Stimulated activated naive CD8-positive, alpha-beta T cell treated with anti-CD3 and anti-CD28 coated beads, Interleukin-15, amount 100 ng/mL, for 72 hours (primary cell): ENCODE measurements around the gene TNFSF8.
A peak's percentile ranks its signal among the peaks of the same experiment; 100 is the strongest.

Source experiments
- ATAC-seq: fragments of 150-1000 bp; cut with Tn5 transposase; 2 replicates; pipeline ENCODE4 v1.10.0; 2021; ENCODE audit warnings: mild to moderate bottlenecking, moderate library complexity
- DNase-seq, 2 donors: peaks; one replicate each; pipeline ENCODE4 v3.0.0; 2021 to 2022
- H3K27ac Mint-ChIP-seq, 2 donors: one replicate each; pipeline ENCODE4 v1.8.0; 2022; ENCODE audit warnings: mild to moderate bottlenecking in 2 of 2, mixed read lengths in 2 of 2, moderate library complexity in 2 of 2
- H3K27me3 Mint-ChIP-seq: one replicate; pipeline ENCODE4 v1.8.0; 2022; ENCODE audit warnings: mixed read lengths
- H3K4me1 Mint-ChIP-seq: one replicate; pipeline ENCODE4 v1.8.0; 2022; ENCODE audit warnings: mild to moderate bottlenecking, mixed read lengths
- H3K4me3 Mint-ChIP-seq, 2 donors: one replicate each; pipeline ENCODE4 v1.8.0; 2022; ENCODE audit warnings: mild to moderate bottlenecking in 2 of 2, mixed read lengths in 2 of 2, moderate library complexity in 1 of 2
- H3K9me3 Mint-ChIP-seq, 2 donors: one replicate each; pipeline ENCODE4 v1.8.0; 2022; ENCODE audit warnings: mixed read lengths in 2 of 2

Gene TNFSF8

GRCh38 chr9:114947058-114947457, 16.7 kb upstream of the TNFSF8 start:
- H3K27me3 Mint-ChIP-seq: no peaks in the 10 kb centered on the region
- H3K27ac Mint-ChIP-seq: no peak overlapping the region
- peaks cover 27% of the 10 kb centered on the region for H3K4me1 Mint-ChIP-seq

GRCh38 chr9:114945616-114946412, 15.4 kb upstream of the TNFSF8 start:
- peaks cover 0 to 3% of the 10 kb centered on the region in 2 donors for H3K9me3 Mint-ChIP-seq
- ATAC-seq: no peak

More at GRCh38 chr9:114947058-114947457, 16.7 kb upstream of the TNFSF8 start:
- peak; percentile 35 for ATAC-seq
- Mint-ChIP-seq H3K9me3 (peaks cover 0 to 3% of the 10 kb centered on the region in 2 donors), H3K4me3 (peak overlapping the region in 1 of 2 donors; percentile 4)
- DNase-seq: no peak

GRCh38 chr9:114941376-114941775, 11.0 kb upstream of the TNFSF8 start:
- H3K9me3 Mint-ChIP-seq: peaks cover 0 to 3% of the 10 kb centered on the region in 2 donors
- H3K27me3 Mint-ChIP-seq: no peaks in the 10 kb centered on the region
- DNase-seq (no peak), ATAC-seq (no peak)
- H3K4me1 Mint-ChIP-seq: peaks cover 44% of the 10 kb centered on the region
- H3K4me3 Mint-ChIP-seq: no peak overlapping the region
- H3K27ac Mint-ChIP-seq: no peak overlapping the region

More at GRCh38 chr9:114945616-114946412, 15.4 kb upstream of the TNFSF8 start:
- no peak overlapping the region for H3K4me3 Mint-ChIP-seq
- no peaks in the 10 kb centered on the region for H3K27me3 Mint-ChIP-seq
- no peak for DNase-seq
- H3K27ac Mint-ChIP-seq: no peak overlapping the region
- H3K4me1 Mint-ChIP-seq: peaks cover 28% of the 10 kb centered on the region

- H3K4me1 Mint-ChIP-seq: peaks cover 33% of the 10 kb centered on the region
- peaks cover under 1 to 3% of the 10 kb centered on the region in 2 donors for H3K9me3 Mint-ChIP-seq
- peak overlapping the region; percentile 34 to 42 for H3K4me3 Mint-ChIP-seq
- ATAC-seq (no peak), DNase-seq (no peak)
- H3K27me3 Mint-ChIP-seq: no peaks in the 10 kb centered on the region
- H3K27ac Mint-ChIP-seq: peak overlapping the region in 1 of 2 donors; percentile 69
Observed at GRCh38 chr9:114938687-114939575, 8.5 kb upstream of the TNFSF8 start.

GRCh38 chr9:114937516-114937915, 7.1 kb upstream of the TNFSF8 start:
- DNase-seq (no peak), ATAC-seq (no peak)
- no peak overlapping the region for H3K4me3 Mint-ChIP-seq
- H3K9me3 Mint-ChIP-seq: peaks cover 4 to 7% of the 10 kb centered on the region in 2 donors
- H3K4me1 Mint-ChIP-seq: peaks cover 41% of the 10 kb centered on the region
- no peak overlapping the region for H3K27ac Mint-ChIP-seq
- no peaks in the 10 kb centered on the region for H3K27me3 Mint-ChIP-seq

- no peak overlapping the region for H3K4me3 Mint-ChIP-seq
- no peak for ATAC-seq
- no peak overlapping the region for H3K27ac Mint-ChIP-seq
- peaks cover 4 to 7% of the 10 kb centered on the region in 2 donors for H3K9me3 Mint-ChIP-seq
- H3K4me1 Mint-ChIP-seq: peaks cover 50% of the 10 kb centered on the region
- DNase-seq: no peak
- H3K27me3 Mint-ChIP-seq: no peaks in the 10 kb centered on the region
Observed at GRCh38 chr9:114936581-114936980, 6.2 kb upstream of the TNFSF8 start.

DNA sequence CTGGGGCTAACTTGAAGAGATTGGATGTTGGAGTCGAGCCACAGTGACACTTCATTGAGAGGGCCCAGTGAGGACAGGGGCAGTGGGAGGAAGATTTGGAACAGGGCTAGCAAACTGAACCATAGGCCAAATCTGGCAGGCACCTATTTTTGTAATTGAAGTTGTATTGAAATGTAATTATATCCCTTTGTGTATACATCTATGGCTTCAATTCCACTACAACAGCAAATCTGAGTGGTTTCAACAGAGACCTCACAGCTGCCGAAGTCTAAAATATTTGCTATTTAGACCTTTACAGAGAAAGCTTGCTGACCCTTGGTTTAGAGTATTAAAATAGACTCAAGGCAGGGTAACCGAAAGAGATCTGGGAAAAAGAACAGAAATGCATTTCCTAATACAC, 4.7 kb upstream of the TNFSF8 start:
- peak overlapping the region in 1 of 2 donors; percentile 2 for H3K27ac Mint-ChIP-seq
- ATAC-seq (no peak), DNase-seq (no peak)
- no peaks in the 10 kb centered on the region for H3K27me3 Mint-ChIP-seq
- peaks cover 57% of the 10 kb centered on the region for H3K4me1 Mint-ChIP-seq
- H3K9me3 Mint-ChIP-seq: peaks cover 4 to 7% of the 10 kb centered on the region in 2 donors
- no peak overlapping the region for H3K4me3 Mint-ChIP-seq

GRCh38 chr9:114932502-114932901, 2.1 kb upstream of the TNFSF8 start:
- DNase-seq: no peak
- Mint-ChIP-seq H3K4me3 (no peak overlapping the region), H3K27me3 (no peaks in the 10 kb centered on the region), H3K4me1 (peaks cover 40% of the 10 kb centered on the region), H3K27ac (peak overlapping the region in 1 of 2 donors; percentile 52), H3K9me3 (peaks cover 4 to 7% of the 10 kb centered on the region in 2 donors)
- no peak for ATAC-seq

GRCh38 chr9:114931407-114931806, 1.0 kb upstream of the TNFSF8 start:
- DNase-seq (no peak), ATAC-seq (no peak)
- no peaks in the 10 kb centered on the region for H3K27me3 Mint-ChIP-seq
- H3K9me3 Mint-ChIP-seq: peaks cover 4 to 7% of the 10 kb centered on the region in 2 donors
- H3K4me1 Mint-ChIP-seq: peaks cover 43% of the 10 kb centered on the region
- H3K27ac Mint-ChIP-seq: no peak overlapping the region
- H3K4me3 Mint-ChIP-seq: peak overlapping the region; percentile 94 to 98

GRCh38 chr9:114929201-114929600, 1.2 kb downstream of the TNFSF8 start:
- Mint-ChIP-seq H3K4me1 (peaks cover 62% of the 10 kb centered on the region), H3K27me3 (no peaks in the 10 kb centered on the region), H3K9me3 (peaks cover 4 to 7% of the 10 kb centered on the region in 2 donors), H3K4me3 (peak overlapping the region; percentile 86 to 94), H3K27ac (peak overlapping the region; percentile 88 to 97)
- ATAC-seq (no peak), DNase-seq (no peak)

DNA sequence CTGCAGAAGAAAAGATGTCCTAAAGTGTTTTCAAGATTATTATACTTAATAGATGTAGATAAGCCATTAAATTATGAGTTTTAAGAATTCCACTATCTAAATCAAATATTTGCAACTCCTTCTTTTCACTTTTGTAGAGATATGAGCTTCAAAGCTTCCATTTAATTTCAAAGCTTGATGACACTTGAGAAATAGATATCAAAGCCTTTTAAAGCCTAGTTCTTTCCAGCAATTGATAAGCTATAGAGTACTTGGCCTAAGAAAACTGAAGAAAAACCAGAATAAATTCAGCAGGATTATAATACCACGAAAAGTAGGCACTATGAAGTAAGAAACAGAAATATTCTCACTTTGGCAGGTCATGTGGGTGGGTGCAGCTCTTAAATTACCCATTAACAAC, 1.7 kb downstream of the TNFSF8 start:
- Mint-ChIP-seq H3K4me3 (peak overlapping the region; percentile 86 to 94), H3K9me3 (peaks cover 2 to 3% of the 10 kb centered on the region in 2 donors), H3K4me1 (peaks cover 64% of the 10 kb centered on the region), H3K27ac (peak overlapping the region; percentile 88 to 97), H3K27me3 (no peaks in the 10 kb centered on the region)
- DNase-seq (no peak), ATAC-seq (no peak)

DNA sequence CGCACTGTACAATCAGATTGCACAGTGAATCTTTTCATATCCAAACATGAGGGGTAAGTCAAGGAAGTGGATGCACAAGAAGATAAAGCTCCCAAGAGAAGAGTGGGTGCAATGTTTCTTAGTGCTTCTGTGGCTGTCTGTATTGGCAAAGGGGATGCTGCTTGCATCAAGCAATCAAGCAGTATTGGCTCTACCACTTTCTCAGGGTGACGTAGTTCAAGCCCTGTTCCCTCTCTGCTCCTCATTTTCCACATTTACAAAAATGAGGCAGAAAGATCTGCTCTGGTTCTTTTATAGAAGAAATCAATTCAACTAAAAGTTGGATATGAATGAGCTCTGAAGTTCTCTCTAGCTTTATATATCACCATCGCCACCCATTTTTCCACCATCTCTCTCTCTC, 2.3 kb downstream of the TNFSF8 start:
- H3K4me3 Mint-ChIP-seq: peak overlapping the region; percentile 86 to 94
- DNase-seq (no peak), ATAC-seq (no peak)
- H3K4me1 Mint-ChIP-seq: peaks cover 67% of the 10 kb centered on the region
- H3K27ac Mint-ChIP-seq: peak overlapping the region; percentile 88 to 89
- H3K27me3 Mint-ChIP-seq: no peaks in the 10 kb centered on the region
- no peaks in the 10 kb centered on the region for H3K9me3 Mint-ChIP-seq

DNA sequence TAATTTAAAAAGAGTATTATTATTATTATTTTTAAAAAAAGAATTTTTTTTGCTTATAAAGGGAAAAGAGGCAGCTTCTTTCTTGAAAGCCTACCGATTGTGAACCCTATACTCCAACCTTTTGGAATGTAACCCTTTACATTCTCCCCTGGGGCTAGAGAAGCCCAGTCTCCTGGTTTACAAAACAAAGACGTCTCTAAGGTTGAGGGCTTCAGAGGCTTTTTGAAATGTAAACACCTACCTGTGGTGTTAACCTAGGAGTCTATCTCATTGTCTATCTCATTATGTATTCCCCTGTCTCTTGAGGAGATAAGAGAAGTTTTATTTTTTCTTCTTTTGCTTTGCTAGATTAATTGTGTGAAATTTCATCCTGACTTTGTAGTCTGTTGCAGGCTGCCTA, 4.7 kb downstream of the TNFSF8 start:
- H3K27ac Mint-ChIP-seq: peak overlapping the region in 1 of 2 donors; percentile 40

DNA sequence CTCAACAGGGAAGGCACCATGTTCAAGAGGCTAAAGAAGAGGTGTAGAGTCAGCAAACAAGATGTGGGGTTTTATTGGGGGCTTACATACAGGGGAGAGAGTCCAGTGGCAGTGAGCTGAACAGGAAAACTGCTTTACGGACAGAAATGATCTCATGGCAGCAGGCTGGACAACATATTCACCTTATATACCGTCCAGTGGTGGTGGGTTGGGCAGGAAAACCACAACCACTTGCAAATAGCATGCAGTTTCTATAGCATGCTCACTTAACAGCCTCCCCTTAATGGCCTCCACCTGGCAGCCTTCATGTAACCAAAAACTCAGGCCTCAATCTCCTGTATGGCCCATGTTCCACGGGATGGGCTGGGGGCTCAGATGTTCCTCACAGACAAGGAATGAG, 5.4 kb downstream of the TNFSF8 start:
- DNase-seq: peak in 1 of 2 donors; percentile 32
- no peak overlapping the region for H3K27ac Mint-ChIP-seq
- no peaks in the 10 kb centered on the region for H3K27me3 Mint-ChIP-seq
- peaks cover 70% of the 10 kb centered on the region for H3K4me1 Mint-ChIP-seq
- ATAC-seq: peak; percentile 47
- H3K4me3 Mint-ChIP-seq: peak overlapping the region; percentile 62 to 75
- H3K9me3 Mint-ChIP-seq: no peaks in the 10 kb centered on the region

More for the DNA sequence above, 4.7 kb downstream of the TNFSF8 start:
- H3K9me3 Mint-ChIP-seq: no peaks in the 10 kb centered on the region
- no peak for ATAC-seq
- H3K27me3 Mint-ChIP-seq: no peaks in the 10 kb centered on the region
- peaks cover 70% of the 10 kb centered on the region for H3K4me1 Mint-ChIP-seq
- H3K4me3 Mint-ChIP-seq: peak overlapping the region; percentile 66 to 74
- no peak for DNase-seq

DNA sequence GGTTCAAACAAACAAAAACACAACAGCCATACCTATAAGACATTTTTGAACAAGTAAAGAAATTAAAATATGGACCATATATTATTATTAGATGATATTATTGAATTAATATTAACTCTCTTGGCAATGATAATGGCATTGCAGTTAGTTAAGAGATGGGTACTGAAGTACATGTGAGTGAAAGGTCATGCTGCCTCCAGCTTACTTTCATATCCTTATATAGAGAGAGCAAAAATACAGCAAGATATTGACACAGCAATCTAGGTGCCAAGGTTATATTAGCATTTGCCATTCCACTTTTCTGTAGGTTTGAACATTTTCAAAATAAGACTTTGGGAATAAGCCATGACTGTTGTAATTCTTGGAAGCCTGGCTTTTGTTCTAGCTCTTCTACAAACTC, 6.1 kb downstream of the TNFSF8 start:
- no peak overlapping the region for H3K27ac Mint-ChIP-seq
- H3K4me3 Mint-ChIP-seq: peak overlapping the region; percentile 62 to 75
- peaks cover 78% of the 10 kb centered on the region for H3K4me1 Mint-ChIP-seq
- ATAC-seq: no peak
- no peak for DNase-seq
- no peaks in the 10 kb centered on the region for H3K27me3 Mint-ChIP-seq
- no peaks in the 10 kb centered on the region for H3K9me3 Mint-ChIP-seq
